Endodermal cell (in vitro differentiated cells): ENCODE results near the gene CCDC6. TPM values are rescaled to one million over a fixed set of nuclear protein-coding genes. Genes with fewer than 3 reads are reported as not detected.

Experiments used
- DNase-seq: peaks from one replicate; pipeline ENCODE4 v3.0.0-alpha.2; 2017
- H3K27ac ChIP-seq: 2 replicates; pipeline ENCODE4 v1.5.1; 2013; ENCODE audit warnings: mild to moderate bottlenecking, low read depth, low read length, moderate library complexity
- H3K27me3 ChIP-seq: 2 replicates; pipeline ENCODE4 v1.6.1; 2013; ENCODE audit warnings: mild to moderate bottlenecking, low read length, moderate library complexity; ENCODE audit not compliant: insufficient read depth, control insufficient read depth, poor library complexity, severe bottlenecking
- H3K36me3 ChIP-seq: 2 replicates; pipeline ENCODE4 v1.7.0; 2013; ENCODE audit warnings: mild to moderate bottlenecking, low read length, moderate library complexity; ENCODE audit not compliant: control insufficient read depth, insufficient read depth
- H3K4me1 ChIP-seq: one replicate; pipeline ENCODE4 v1.7.0; 2013; ENCODE audit warnings: low read length; ENCODE audit not compliant: control insufficient read depth, insufficient read depth
- H3K4me3 ChIP-seq: 2 replicates; pipeline ENCODE4 v1.5.1; 2013; ENCODE audit warnings: mild to moderate bottlenecking, low read length, moderate library complexity
- H3K9ac ChIP-seq: 2 replicates; pipeline ENCODE4 v1.6.1; 2013; ENCODE audit warnings: mild to moderate bottlenecking, low read length, moderate library complexity; ENCODE audit not compliant: poor library complexity, severe bottlenecking; ENCODE audit errors: extremely low read depth
- H3K9me3 ChIP-seq: 2 replicates; pipeline ENCODE4 v1.6.1; 2013; ENCODE audit warnings: mild to moderate bottlenecking, low read length, moderate library complexity; ENCODE audit not compliant: control insufficient read depth
- H3K27ac Mint-ChIP-seq: 2 replicates; pipeline ENCODE4 v1.8.0; 2020; ENCODE audit warnings: mixed read lengths
- H3K27me3 Mint-ChIP-seq: 2 replicates; pipeline ENCODE4 v1.8.0; 2021; ENCODE audit warnings: mild to moderate bottlenecking, mixed read lengths; ENCODE audit not compliant: insufficient read depth
- H3K36me3 Mint-ChIP-seq: 2 replicates; pipeline ENCODE4 v1.8.0; 2020; ENCODE audit warnings: low read depth, mixed read lengths
- H3K4me1 Mint-ChIP-seq: 2 replicates; pipeline ENCODE4 v1.8.0; 2020; ENCODE audit warnings: mixed read lengths
- H3K4me3 Mint-ChIP-seq: 2 replicates; pipeline ENCODE4 v1.8.0; 2020; ENCODE audit warnings: mild to moderate bottlenecking, moderate library complexity, mixed read lengths
- H3K9me3 Mint-ChIP-seq: 2 replicates; pipeline ENCODE4 v1.8.0; 2020; ENCODE audit warnings: mild to moderate bottlenecking, mixed read lengths
- WGBS, 2 experiments: methylation state at CpG; one replicate each; pipeline versions ENCODE4 v1.1.5 to v1.1.7; 2013; ENCODE audit warnings: missing lambda C conversion rate in 2 of 2, mixed read lengths in 1 of 2; ENCODE audit not compliant: insufficient coverage in 1 of 2, insufficient read length in 1 of 2; 5-methylcytosine and 5-hydroxymethylcytosine counted together
- total RNA-seq, 2 donors: library from RNA; stranded (reverse); fragmentation: NEBNext Ultra II Directional in 1 of 2; extraction: Animal tissue kit (Norgen Biotek cat#: 25700) in 1 of 2; gene quantifications; 2 replicates in 1 of 2; 3 replicates in 1 of 2; pipeline ENCODE4 v1.2.1, GENCODE V29; 2021
- TF ChIP-seq, protein P1 (sequence below): fragments of 200-600 bp; sonication (generic); conservative IDR thresholded peaks from 2 replicates; pipeline ENCODE4 v1.5.0; 2021; ENCODE audit warnings: antibody characterized with exemption, mild to moderate bottlenecking

Gene CCDC6
- total RNA-seq, 2 donors from 2014 or later: 29.3 to 30.4 TPM

DNA sequence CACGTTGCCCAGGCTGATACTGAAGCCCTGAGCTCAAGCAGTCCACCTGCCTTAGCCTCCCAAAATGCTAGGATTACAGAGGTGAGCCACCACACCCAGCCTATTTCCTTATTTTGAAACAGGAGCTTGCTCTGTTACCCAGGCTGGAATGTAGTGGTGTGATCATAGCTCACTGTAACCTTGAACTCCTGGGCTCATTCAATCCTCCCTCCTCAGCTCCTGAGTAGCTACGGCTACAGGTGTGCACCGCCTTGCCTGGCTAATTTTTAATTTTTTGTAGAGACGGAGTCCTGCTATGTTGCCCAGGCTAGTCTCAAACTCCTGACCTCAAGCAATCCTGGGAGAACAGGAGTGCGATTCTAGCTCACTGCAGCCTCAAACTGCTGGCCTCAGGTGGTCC, 164.8 kb downstream of the CCDC6 start:
- no peak for DNase-seq
- Histone ChIP-seq H3K36me3 (no peaks in the 10 kb centered on the region), H3K9ac (no peak overlapping the region), H3K27me3 (no peaks in the 10 kb centered on the region), H3K4me1 (no peaks in the 10 kb centered on the region), H3K27ac (no peak overlapping the region), H3K9me3 (peaks cover 6% of the 10 kb centered on the region), H3K4me3 (no peak overlapping the region)
- Mint-ChIP-seq H3K4me1 (peaks cover 3% of the 10 kb centered on the region), H3K27me3 (no peaks in the 10 kb centered on the region), H3K27ac (no peak overlapping the region), H3K9me3 (peaks cover 19% of the 10 kb centered on the region), H3K36me3 (no peaks in the 10 kb centered on the region), H3K4me3 (no peak overlapping the region)
- WGBS, 2 experiments: 81 to 84% methylated on average over 5 of the region's 5 CpGs
- TF ChIP-seq, protein P1, sequence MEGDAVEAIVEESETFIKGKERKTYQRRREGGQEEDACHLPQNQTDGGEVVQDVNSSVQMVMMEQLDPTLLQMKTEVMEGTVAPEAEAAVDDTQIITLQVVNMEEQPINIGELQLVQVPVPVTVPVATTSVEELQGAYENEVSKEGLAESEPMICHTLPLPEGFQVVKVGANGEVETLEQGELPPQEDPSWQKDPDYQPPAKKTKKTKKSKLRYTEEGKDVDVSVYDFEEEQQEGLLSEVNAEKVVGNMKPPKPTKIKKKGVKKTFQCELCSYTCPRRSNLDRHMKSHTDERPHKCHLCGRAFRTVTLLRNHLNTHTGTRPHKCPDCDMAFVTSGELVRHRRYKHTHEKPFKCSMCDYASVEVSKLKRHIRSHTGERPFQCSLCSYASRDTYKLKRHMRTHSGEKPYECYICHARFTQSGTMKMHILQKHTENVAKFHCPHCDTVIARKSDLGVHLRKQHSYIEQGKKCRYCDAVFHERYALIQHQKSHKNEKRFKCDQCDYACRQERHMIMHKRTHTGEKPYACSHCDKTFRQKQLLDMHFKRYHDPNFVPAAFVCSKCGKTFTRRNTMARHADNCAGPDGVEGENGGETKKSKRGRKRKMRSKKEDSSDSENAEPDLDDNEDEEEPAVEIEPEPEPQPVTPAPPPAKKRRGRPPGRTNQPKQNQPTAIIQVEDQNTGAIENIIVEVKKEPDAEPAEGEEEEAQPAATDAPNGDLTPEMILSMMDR: no peak

GRCh38 chr10:59741048-59741447, 165.3 kb downstream of the CCDC6 start:
- Mint-ChIP-seq H3K4me1 (peaks cover 3% of the 10 kb centered on the region), H3K9me3 (peaks cover 19% of the 10 kb centered on the region), H3K27me3 (no peaks in the 10 kb centered on the region), H3K36me3 (no peaks in the 10 kb centered on the region), H3K27ac (no peak overlapping the region), H3K4me3 (no peak overlapping the region)
- Histone ChIP-seq H3K9ac (no peak overlapping the region), H3K36me3 (no peaks in the 10 kb centered on the region), H3K4me3 (no peak overlapping the region), H3K9me3 (peaks cover 6% of the 10 kb centered on the region), H3K27me3 (no peaks in the 10 kb centered on the region), H3K27ac (no peak overlapping the region), H3K4me1 (no peaks in the 10 kb centered on the region)
- DNase-seq: no peak
- TF ChIP-seq, protein P1: no peak

Other genes with a start within 250 kb of the CCDC6 start
- 10 to 100 TPM in 1 of 2 donors, 1 to 10 TPM in 1; 4.9 to 19.3 TPM for gene SLC16A9, start 196.7 kb downstream of the CCDC6 start, total RNA-seq
- not detected for gene MRLN, start 153.1 kb downstream of the CCDC6 start, total RNA-seq